ENCODE results near the gene NUDT7.

DNA sequence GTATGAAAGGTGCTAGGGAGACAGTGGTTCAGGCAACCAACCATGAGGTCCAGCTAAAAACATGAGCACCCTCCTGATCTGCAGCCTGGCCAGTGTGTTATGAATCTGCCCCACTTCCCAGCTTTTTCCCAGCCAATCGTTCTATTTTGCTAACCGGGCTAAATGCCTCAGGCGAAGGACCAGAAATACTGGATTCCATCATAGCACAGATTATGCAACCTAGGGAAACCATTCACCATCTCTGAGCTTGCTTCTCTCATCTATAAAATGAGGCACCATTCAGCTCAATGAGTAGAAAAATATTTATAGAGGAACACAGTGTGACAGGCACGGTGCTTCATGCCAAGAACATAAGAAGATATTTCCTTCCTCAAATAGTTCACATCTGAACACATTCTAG lies 45.2 kb upstream of the NUDT7 start:
- TF ChIP-seq, protein P1, sequence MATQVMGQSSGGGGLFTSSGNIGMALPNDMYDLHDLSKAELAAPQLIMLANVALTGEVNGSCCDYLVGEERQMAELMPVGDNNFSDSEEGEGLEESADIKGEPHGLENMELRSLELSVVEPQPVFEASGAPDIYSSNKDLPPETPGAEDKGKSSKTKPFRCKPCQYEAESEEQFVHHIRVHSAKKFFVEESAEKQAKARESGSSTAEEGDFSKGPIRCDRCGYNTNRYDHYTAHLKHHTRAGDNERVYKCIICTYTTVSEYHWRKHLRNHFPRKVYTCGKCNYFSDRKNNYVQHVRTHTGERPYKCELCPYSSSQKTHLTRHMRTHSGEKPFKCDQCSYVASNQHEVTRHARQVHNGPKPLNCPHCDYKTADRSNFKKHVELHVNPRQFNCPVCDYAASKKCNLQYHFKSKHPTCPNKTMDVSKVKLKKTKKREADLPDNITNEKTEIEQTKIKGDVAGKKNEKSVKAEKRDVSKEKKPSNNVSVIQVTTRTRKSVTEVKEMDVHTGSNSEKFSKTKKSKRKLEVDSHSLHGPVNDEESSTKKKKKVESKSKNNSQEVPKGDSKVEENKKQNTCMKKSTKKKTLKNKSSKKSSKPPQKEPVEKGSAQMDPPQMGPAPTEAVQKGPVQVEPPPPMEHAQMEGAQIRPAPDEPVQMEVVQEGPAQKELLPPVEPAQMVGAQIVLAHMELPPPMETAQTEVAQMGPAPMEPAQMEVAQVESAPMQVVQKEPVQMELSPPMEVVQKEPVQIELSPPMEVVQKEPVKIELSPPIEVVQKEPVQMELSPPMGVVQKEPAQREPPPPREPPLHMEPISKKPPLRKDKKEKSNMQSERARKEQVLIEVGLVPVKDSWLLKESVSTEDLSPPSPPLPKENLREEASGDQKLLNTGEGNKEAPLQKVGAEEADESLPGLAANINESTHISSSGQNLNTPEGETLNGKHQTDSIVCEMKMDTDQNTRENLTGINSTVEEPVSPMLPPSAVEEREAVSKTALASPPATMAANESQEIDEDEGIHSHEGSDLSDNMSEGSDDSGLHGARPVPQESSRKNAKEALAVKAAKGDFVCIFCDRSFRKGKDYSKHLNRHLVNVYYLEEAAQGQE (IDR thresholded peaks at IDR 0.05; ENCODE audit: insufficient replicate concordance, low read depth) = no peak
- TF ChIP-seq, protein P2, sequence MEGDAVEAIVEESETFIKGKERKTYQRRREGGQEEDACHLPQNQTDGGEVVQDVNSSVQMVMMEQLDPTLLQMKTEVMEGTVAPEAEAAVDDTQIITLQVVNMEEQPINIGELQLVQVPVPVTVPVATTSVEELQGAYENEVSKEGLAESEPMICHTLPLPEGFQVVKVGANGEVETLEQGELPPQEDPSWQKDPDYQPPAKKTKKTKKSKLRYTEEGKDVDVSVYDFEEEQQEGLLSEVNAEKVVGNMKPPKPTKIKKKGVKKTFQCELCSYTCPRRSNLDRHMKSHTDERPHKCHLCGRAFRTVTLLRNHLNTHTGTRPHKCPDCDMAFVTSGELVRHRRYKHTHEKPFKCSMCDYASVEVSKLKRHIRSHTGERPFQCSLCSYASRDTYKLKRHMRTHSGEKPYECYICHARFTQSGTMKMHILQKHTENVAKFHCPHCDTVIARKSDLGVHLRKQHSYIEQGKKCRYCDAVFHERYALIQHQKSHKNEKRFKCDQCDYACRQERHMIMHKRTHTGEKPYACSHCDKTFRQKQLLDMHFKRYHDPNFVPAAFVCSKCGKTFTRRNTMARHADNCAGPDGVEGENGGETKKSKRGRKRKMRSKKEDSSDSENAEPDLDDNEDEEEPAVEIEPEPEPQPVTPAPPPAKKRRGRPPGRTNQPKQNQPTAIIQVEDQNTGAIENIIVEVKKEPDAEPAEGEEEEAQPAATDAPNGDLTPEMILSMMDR (IDR thresholded peaks at IDR 0.05; ENCODE audit: insufficient read depth, low read length) = no peak
- TF ChIP-seq GABPA (IDR thresholded peaks at IDR 0.05; ENCODE audit: low read depth) (no peak), POLR2AphosphoS5 (IDR thresholded peaks at IDR 0.05; ENCODE audit: low read depth) (no peak)
